GM23248 (cell line): Measurements from ENCODE around the gene THEM4. TPM values are rescaled to one million over a fixed set of nuclear protein-coding genes. Genes with fewer than 3 reads are reported as not detected.

ENCODE experiments used
- DNase-seq: peaks from one replicate; pipeline ENCODE4 v3.0.0-alpha.2; 2015
- H2AFZ ChIP-seq: fragments of 200-600 bp; sonication (generic); 2 replicates; pipeline ENCODE4 v1.6.1; 2016; ENCODE audit warnings: antibody characterized with exemption
- H3F3A ChIP-seq: fragments of 200-600 bp; sonication (generic); 2 replicates; pipeline ENCODE4 v1.6.1; 2016; ENCODE audit warnings: mild to moderate bottlenecking, antibody characterized with exemption, mixed run types; ENCODE audit not compliant: insufficient read depth
- H3K27ac ChIP-seq: fragments of 200-600 bp; sonication (generic); 2 replicates; pipeline ENCODE4 v1.5.1; 2016; ENCODE audit warnings: mild to moderate bottlenecking
- H3K27me3 ChIP-seq: fragments of 200-600 bp; sonication (generic); replicated peaks from 2 replicates; pipeline ENCODE4 v1.6.1; 2016; ENCODE audit warnings: mild to moderate bottlenecking; ENCODE audit not compliant: insufficient read depth
- H3K36me3 ChIP-seq: fragments of 200-600 bp; sonication (generic); 2 replicates; pipeline ENCODE4 v1.6.1; 2016; ENCODE audit warnings: low read depth, mild to moderate bottlenecking
- H3K4me1 ChIP-seq: fragments of 200-600 bp; sonication (generic); 2 replicates; pipeline ENCODE4 v1.6.1; 2016; ENCODE audit warnings: mild to moderate bottlenecking; ENCODE audit not compliant: insufficient read depth
- H3K4me2 ChIP-seq: fragments of 200-600 bp; sonication (generic); one replicate; pipeline ENCODE4 v1.6.1; 2016; ENCODE audit warnings: mild to moderate bottlenecking; ENCODE audit not compliant: unreplicated experiment
- H3K4me3 ChIP-seq: fragments of 200-600 bp; sonication (generic); 2 replicates; pipeline ENCODE4 v1.5.1; 2016; ENCODE audit warnings: mild to moderate bottlenecking
- H3K79me2 ChIP-seq: fragments of 200-600 bp; sonication (generic); 2 replicates; pipeline ENCODE4 v1.6.1; 2016; ENCODE audit warnings: mild to moderate bottlenecking; ENCODE audit not compliant: insufficient read depth
- H3K9ac ChIP-seq: fragments of 200-600 bp; sonication (generic); 2 replicates; pipeline ENCODE4 v1.6.1; 2016; ENCODE audit warnings: mild to moderate bottlenecking
- H3K9me2 ChIP-seq: fragments of 200-600 bp; sonication (generic); 2 replicates; pipeline ENCODE4 v1.6.1; 2016; ENCODE audit warnings: mixed run types, mild to moderate bottlenecking, moderate library complexity; ENCODE audit not compliant: insufficient read depth
- H3K9me3 ChIP-seq: fragments of 200-600 bp; sonication (generic); one replicate; pipeline ENCODE4 v1.6.1; 2017; ENCODE audit warnings: low read depth
- H4K20me1 ChIP-seq: fragments of 200-600 bp; sonication (generic); 2 replicates; pipeline ENCODE4 v1.6.0; 2016; ENCODE audit not compliant: insufficient read depth
- EZH2 ChIP-seq: fragments of 200-600 bp; sonication (generic); IDR thresholded peaks from 2 replicates; pipeline ENCODE4 v1.6.1; 2018; ENCODE audit warnings: antibody characterized with exemption, mild to moderate bottlenecking; ENCODE audit not compliant: insufficient read depth, poor library complexity, severe bottlenecking
- EZH2phosphoT487 ChIP-seq: fragments of 200-600 bp; sonication (generic); IDR thresholded peaks from 2 replicates; pipeline ENCODE4 v1.6.1; 2018; ENCODE audit warnings: antibody characterized with exemption, moderate library complexity, mild to moderate bottlenecking, low read depth; ENCODE audit not compliant: insufficient read depth
- WGBS, 2 experiments: methylation state at CpG; one replicate each; pipeline ENCODE4 v1.1.6; 2015 to 2017; ENCODE audit warnings: low lambda C conversion rate in 2 of 2, low coverage in 1 of 2; ENCODE audit errors: missing lambda C conversion rate in 2 of 2; 5-methylcytosine and 5-hydroxymethylcytosine counted together
- in situ Hi-C: fragments of 300-500 bp; cut with MboI; formaldehyde crosslinking; loops from 2 replicates; pipeline ENCODE4 v1.15.0; 2020
- polyA plus RNA-seq: library from polyadenylated mRNA; unstranded; fragments of >200 nt; fragmentation: Nextera tagmentation; extraction: Ambion mirVana; gene quantifications from 2 replicates; pipeline ENCODE4 v1.2.1, GENCODE V29; 2016
- total RNA-seq: library from RNA; depleted of rRNA; stranded (reverse); fragments of >200 nt; shearing (Covaris generic); gene quantifications from 2 replicates; pipeline ENCODE4 v1.2.3, GENCODE V29; 2014

Gene THEM4
- total and polyA plus RNA-seq, 2 experiments from 2014 or later = 14.6 to 17.9 TPM

DNA sequence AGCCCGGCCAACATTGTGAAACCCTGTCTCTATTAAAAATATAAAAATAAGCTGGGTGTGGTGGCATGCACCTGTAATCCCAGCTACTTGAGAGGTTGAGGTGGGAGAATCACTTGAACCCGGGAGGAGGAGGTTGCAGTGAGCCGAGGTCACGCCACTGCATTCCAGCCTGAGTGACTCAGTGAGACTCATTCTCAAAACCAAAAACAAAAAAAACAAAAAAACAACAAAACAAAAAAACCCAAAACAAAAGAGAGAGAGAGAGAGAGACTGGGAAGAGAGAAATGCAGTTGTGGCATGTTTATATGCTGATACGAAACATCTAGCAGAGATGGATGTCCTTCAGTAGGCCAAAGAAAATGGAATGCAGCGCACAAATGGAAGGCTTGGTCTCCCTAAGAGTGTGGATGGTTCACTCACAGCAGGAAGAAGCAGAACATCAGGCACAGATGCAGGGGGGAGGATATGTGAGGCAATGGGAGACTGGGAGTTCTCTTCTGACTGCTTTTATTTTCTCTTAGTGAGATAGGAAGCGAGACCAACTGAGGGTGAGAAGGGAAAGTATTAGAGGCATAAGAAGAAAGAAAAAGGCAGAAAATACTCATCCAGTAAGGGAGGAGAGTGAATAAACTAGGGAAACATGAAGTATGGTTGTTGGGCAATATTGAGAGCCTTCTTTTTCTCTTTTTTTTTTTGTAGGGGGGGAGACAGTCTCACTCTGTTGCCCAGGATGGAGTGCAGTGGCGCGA is 16.0 kb downstream of the THEM4 start:
- H3K9me3 ChIP-seq = no peaks in the 10 kb centered on the region
- in situ Hi-C loops = no loop called here
- no peaks in the 10 kb centered on the region for H3K79me2 ChIP-seq
- 92 to 95% methylated on average over 8 to 9 of the region's 9 CpGs for WGBS, 2 experiments
- no peak overlapping the region for H3K27ac ChIP-seq
- H3K27me3 ChIP-seq = no peaks in the 10 kb centered on the region
- H3K36me3 ChIP-seq = no peaks in the 10 kb centered on the region
- peaks cover 18% of the 10 kb centered on the region for H3F3A ChIP-seq
- H4K20me1 ChIP-seq = no peaks in the 10 kb centered on the region
- no peak overlapping the region for H3K4me3 ChIP-seq
- H3K4me1 ChIP-seq = peaks cover 18% of the 10 kb centered on the region
- H3K9ac ChIP-seq = no peak overlapping the region
- no peak for TF ChIP-seq EZH2
- TF ChIP-seq EZH2phosphoT487 = no peak
- no peak overlapping the region for H3K4me2 ChIP-seq
- DNase-seq = peak; percentile 21
- H2AFZ ChIP-seq = no peak overlapping the region
- H3K9me2 ChIP-seq = no peaks in the 10 kb centered on the region

DNA sequence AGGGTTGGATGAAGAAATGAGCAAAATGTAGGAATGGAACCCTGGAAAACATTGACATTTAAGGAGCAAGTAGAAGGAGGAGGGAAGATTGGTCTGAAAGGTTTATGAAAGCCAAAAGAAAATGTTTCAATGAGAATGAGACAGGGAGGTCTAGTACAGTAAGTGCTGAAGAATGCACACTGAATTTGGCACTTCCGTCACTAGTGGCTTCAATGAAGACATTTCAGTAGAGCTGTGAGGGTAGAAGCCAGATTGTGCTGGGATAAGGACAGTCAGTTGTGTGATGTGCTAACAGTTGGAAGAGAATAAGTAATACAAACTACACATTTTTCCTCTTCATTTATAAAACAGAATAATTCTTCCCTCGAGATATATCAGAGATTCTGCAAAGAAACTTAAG is 17.1 kb downstream of the THEM4 start:
- Histone ChIP-seq H3F3A (peaks cover 27% of the 10 kb centered on the region), H4K20me1 (no peaks in the 10 kb centered on the region), H3K27ac (peak overlapping the region; percentile 60), H3K4me3 (no peak overlapping the region), H3K9ac (no peak overlapping the region), H3K9me3 (no peaks in the 10 kb centered on the region), H3K36me3 (0 out of 2 replicates have a peak, but pooled peaks cover 3% of the 10 kb centered on the region), H3K9me2 (no peaks in the 10 kb centered on the region), H3K79me2 (no peaks in the 10 kb centered on the region), H3K4me2 (peak overlapping the region; percentile 23), H2AFZ (no peak overlapping the region), H3K4me1 (peaks cover 26% of the 10 kb centered on the region), H3K27me3 (no peaks in the 10 kb centered on the region)
- in situ Hi-C loops = no loop called here
- peak; percentile 85 for DNase-seq
- no peak for TF ChIP-seq EZH2
- TF ChIP-seq EZH2phosphoT487 = 0 out of 2 replicates have a peak, but pooled peaks have one; percentile 43
- WGBS, 2 experiments = 57 to 59% methylated on average over 2 of the region's 2 CpGs

DNA sequence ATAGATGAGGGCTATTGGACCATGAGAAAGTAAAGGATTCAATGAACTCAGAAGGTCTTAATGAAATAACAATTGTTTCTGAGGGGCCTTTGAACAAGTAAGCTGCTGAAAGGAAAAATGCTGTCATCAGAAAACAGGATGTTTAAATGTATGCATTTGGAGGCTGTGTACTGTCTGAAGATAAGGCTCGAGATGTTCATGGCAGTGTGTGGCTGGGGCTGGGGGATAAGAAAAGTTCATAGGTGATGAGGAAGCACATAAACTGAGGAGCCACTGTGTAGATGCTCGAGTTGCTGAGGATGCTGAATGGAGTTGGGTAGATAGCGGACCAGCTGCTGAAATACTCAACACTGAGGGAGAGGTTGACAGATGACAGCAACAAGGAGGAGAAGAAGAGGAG is 17.8 kb downstream of the THEM4 start:
- H3K27me3 ChIP-seq = no peaks in the 10 kb centered on the region
- in situ Hi-C loops = no loop called here
- DNase-seq = no peak
- no peaks in the 10 kb centered on the region for H3K9me2 ChIP-seq
- no peak overlapping the region for H3K4me3 ChIP-seq
- peaks cover 31% of the 10 kb centered on the region for H3K4me1 ChIP-seq
- TF ChIP-seq EZH2phosphoT487 = no peak
- no peak for TF ChIP-seq EZH2
- no peaks in the 10 kb centered on the region for H3K9me3 ChIP-seq
- peaks cover 32% of the 10 kb centered on the region for H3F3A ChIP-seq
- no peaks in the 10 kb centered on the region for H3K79me2 ChIP-seq
- H3K9ac ChIP-seq = no peak overlapping the region
- H3K36me3 ChIP-seq = 0 out of 2 replicates have a peak, but pooled peaks cover 3% of the 10 kb centered on the region
- no peaks in the 10 kb centered on the region for H4K20me1 ChIP-seq
- 96 to 97% methylated on average over 3 of the region's 3 CpGs for WGBS, 2 experiments
- no peak overlapping the region for H2AFZ ChIP-seq
- H3K4me2 ChIP-seq = peak overlapping the region; percentile 23
- H3K27ac ChIP-seq = peak overlapping the region; percentile 60; the same call in 1 of the 2 replicates

DNA sequence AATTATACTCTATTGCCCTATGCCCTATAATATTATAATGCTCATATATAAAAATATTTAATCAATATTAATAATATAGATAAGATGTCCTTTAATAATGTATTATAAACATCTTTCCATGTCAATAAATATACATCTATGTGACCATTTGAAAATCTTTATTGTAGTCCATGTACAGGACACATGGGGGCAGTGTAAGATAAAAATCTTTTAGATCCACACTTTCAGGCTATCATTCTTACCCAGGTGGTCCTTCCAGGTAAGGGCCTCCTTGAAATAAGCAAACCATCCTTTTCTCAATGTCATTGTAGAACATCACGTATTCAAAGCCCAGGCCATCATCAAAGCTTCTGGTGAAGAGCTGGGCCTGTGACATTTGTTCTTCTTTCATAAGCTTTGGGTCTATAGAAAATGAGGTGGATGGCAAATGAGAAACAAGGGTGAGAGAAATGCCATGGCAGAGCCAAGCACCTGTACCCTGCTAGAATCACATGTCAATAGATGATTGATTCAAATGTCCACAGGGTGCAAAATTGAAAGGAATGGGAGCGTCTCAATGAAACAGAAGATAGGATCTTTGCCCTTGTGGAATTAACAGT is 20.2 kb downstream of the THEM4 start:
- no peak overlapping the region for H3K4me2 ChIP-seq
- DNase-seq = peak; percentile 45
- H3K36me3 ChIP-seq = 0 out of 2 replicates have a peak, but pooled peaks cover 3% of the 10 kb centered on the region
- H3K27me3 ChIP-seq = no peaks in the 10 kb centered on the region
- in situ Hi-C loops = no loop called here
- no peaks in the 10 kb centered on the region for H3K79me2 ChIP-seq
- no peaks in the 10 kb centered on the region for H3K9me3 ChIP-seq
- no peak overlapping the region for H3K9ac ChIP-seq
- TF ChIP-seq EZH2 (no peak), EZH2phosphoT487 (no peak)
- H3F3A ChIP-seq = peaks cover 33% of the 10 kb centered on the region
- peaks cover 32% of the 10 kb centered on the region for H3K4me1 ChIP-seq
- no peak overlapping the region for H3K27ac ChIP-seq
- no peaks in the 10 kb centered on the region for H3K9me2 ChIP-seq
- H4K20me1 ChIP-seq = no peaks in the 10 kb centered on the region
- no peak overlapping the region for H2AFZ ChIP-seq
- H3K4me3 ChIP-seq = no peak overlapping the region
- WGBS, 2 experiments = 71 to 84% methylated on average over 2 of the region's 2 CpGs
